Tongue (tissue), 2 donors: ENCODE results near the gene DNAJC11. TPM values are rescaled to one million over a fixed set of nuclear protein-coding genes. Genes with fewer than 3 reads are reported as not detected.
"Not testable (repeated sequence)": the region's sequence is repeated elsewhere in the genome, so short reads cannot be mapped to it uniquely, and the experiment has no call there.

Experiments used
- DNase-seq: peaks from one replicate; pipeline ENCODE4 v3.0.0-alpha.2; 2015
- total RNA-seq: library from RNA; depleted of rRNA; stranded (reverse); fragments of >200 nt; gene quantifications from one replicate; pipeline ENCODE4 v1.2.3, GENCODE V29; 2014

Gene DNAJC11
- total RNA-seq, 1 donor from 2014 or later, result 35.4 TPM

GRCh38 chr1:6695868-6696267 is 5.7 kb downstream of the DNAJC11 start:
- DNase-seq, result no peak

- DNase-seq, result no peak
These were observed 7.4 kb downstream of the DNAJC11 start for GRCh38 chr1:6694121-6694713.

GRCh38 chr1:6692956-6693355 is 8.7 kb downstream of the DNAJC11 start:
- DNase-seq, result no peak

- DNase-seq, result no peak
These were observed 10.1 kb downstream of the DNAJC11 start for GRCh38 chr1:6691507-6691906.

GRCh38 chr1:6690186-6690585 is 11.4 kb downstream of the DNAJC11 start:
- DNase-seq, result no peak

GRCh38 chr1:6688757-6689156 is 12.9 kb downstream of the DNAJC11 start:
- no peak for DNase-seq

- no peak for DNase-seq
These were observed 13.6 kb downstream of the DNAJC11 start for GRCh38 chr1:6688001-6688400.

GRCh38 chr1:6686294-6686693 is 15.3 kb downstream of the DNAJC11 start:
- no peak for DNase-seq

- no peak for DNase-seq
These were observed 16.2 kb downstream of the DNAJC11 start for GRCh38 chr1:6685381-6685780.

- no peak for DNase-seq
These were observed 18.2 kb downstream of the DNAJC11 start for GRCh38 chr1:6683434-6683833.

GRCh38 chr1:6675941-6676340 is 25.7 kb downstream of the DNAJC11 start:
- no peak for DNase-seq

- peak; percentile 10 for DNase-seq
These were observed 26.8 kb downstream of the DNAJC11 start for GRCh38 chr1:6674771-6675170.

- no peak for DNase-seq
These were observed 27.7 kb downstream of the DNAJC11 start for GRCh38 chr1:6673816-6674398.

- peak; percentile 47 for DNase-seq
These were observed 29.1 kb downstream of the DNAJC11 start for GRCh38 chr1:6672558-6672957.

- no peak for DNase-seq
These were observed 33.1 kb downstream of the DNAJC11 start for GRCh38 chr1:6668503-6668902.

GRCh38 chr1:6667139-6667538 is 34.5 kb downstream of the DNAJC11 start:
- no peak for DNase-seq

GRCh38 chr1:6666696-6667095 is 34.9 kb downstream of the DNAJC11 start:
- DNase-seq, result no peak

GRCh38 chr1:6662468-6662867 is 39.1 kb downstream of the DNAJC11 start:
- DNase-seq, result not testable (repeated sequence)

GRCh38 chr1:6660415-6661049 is 41.1 kb downstream of the DNAJC11 start:
- no peak for DNase-seq

GRCh38 chr1:6658359-6659060 is 43.1 kb downstream of the DNAJC11 start:
- DNase-seq, result no peak

GRCh38 chr1:6657138-6657537 is 44.5 kb downstream of the DNAJC11 start:
- DNase-seq, result no peak

GRCh38 chr1:6653436-6654290 is 48.0 kb downstream of the DNAJC11 start:
- DNase-seq, result no peak
